ENCODE measurements around the gene TP53BP2.
"Not testable (repeated sequence)": the region's sequence is repeated elsewhere in the genome, so short reads cannot be mapped to it uniquely, and the experiment has no call there.

Gene TP53BP2

GRCh38 chr1:223852337-223852736, 6.6 kb upstream of the TP53BP2 start:
- DNase-seq (ENCODE audit: low spot score) = no peak

- no peak for DNase-seq (ENCODE audit: low spot score)
These were observed 3.9 kb upstream of the TP53BP2 start for GRCh38 chr1:223849352-223850254.

- no peak for DNase-seq (ENCODE audit: low spot score)
These were observed 2.8 kb upstream of the TP53BP2 start for GRCh38 chr1:223848536-223848935.

- DNase-seq (ENCODE audit: low spot score) = no peak
These were observed 2.1 kb upstream of the TP53BP2 start for GRCh38 chr1:223847781-223848345.

GRCh38 chr1:223845037-223845809, 524 bp downstream of the TP53BP2 start:
- peak; percentile 28 for DNase-seq (ENCODE audit: low spot score)

- DNase-seq (ENCODE audit: low spot score) = no peak
These were observed 1.0 kb downstream of the TP53BP2 start for GRCh38 chr1:223844787-223845036.

- DNase-seq (ENCODE audit: low spot score) = no peak
These were observed 1.6 kb downstream of the TP53BP2 start for GRCh38 chr1:223843934-223844786.

GRCh38 chr1:223842784-223843183, 3.0 kb downstream of the TP53BP2 start:
- DNase-seq (ENCODE audit: low spot score) = no peak

GRCh38 chr1:223841977-223842623, 3.6 kb downstream of the TP53BP2 start:
- DNase-seq (ENCODE audit: low spot score) = not testable (repeated sequence)

GRCh38 chr1:223840254-223840653, 5.5 kb downstream of the TP53BP2 start:
- DNase-seq (ENCODE audit: low spot score) = no peak

- no peak for DNase-seq (ENCODE audit: low spot score)
These were observed 7.5 kb downstream of the TP53BP2 start for GRCh38 chr1:223838125-223838854.

GRCh38 chr1:223837687-223838086, 8.1 kb downstream of the TP53BP2 start:
- no peak for DNase-seq (ENCODE audit: low spot score)

GRCh38 chr1:223837206-223837605, 8.5 kb downstream of the TP53BP2 start:
- no peak for DNase-seq (ENCODE audit: low spot score)

GRCh38 chr1:223836586-223836985, 9.2 kb downstream of the TP53BP2 start:
- no peak for DNase-seq (ENCODE audit: low spot score)

- no peak for DNase-seq (ENCODE audit: low spot score)
These were observed 10.0 kb downstream of the TP53BP2 start for GRCh38 chr1:223835754-223836153.

GRCh38 chr1:223834660-223835263, 11.0 kb downstream of the TP53BP2 start:
- DNase-seq (ENCODE audit: low spot score) = no peak

GRCh38 chr1:223833948-223834347, 11.8 kb downstream of the TP53BP2 start:
- DNase-seq (ENCODE audit: low spot score) = no peak

- DNase-seq (ENCODE audit: low spot score) = peak; percentile 57
These were observed 13.2 kb downstream of the TP53BP2 start for GRCh38 chr1:223832637-223832943.

- no peak for DNase-seq (ENCODE audit: low spot score)
These were observed 13.8 kb downstream of the TP53BP2 start for GRCh38 chr1:223831755-223832636.

- no peak for DNase-seq (ENCODE audit: low spot score)
These were observed 16.1 kb downstream of the TP53BP2 start for GRCh38 chr1:223829678-223830077.
